BJ (cell line): Measurements from ENCODE around the gene BCAN. TPM values are rescaled to one million over a fixed set of nuclear protein-coding genes. Genes with fewer than 3 reads are reported as not detected.

Experiments used
- CTCF ChIA-PET: fragments of 350-600 bp; formaldehyde crosslinking; extraction: SDS; loops from one replicate; lab custom pipeline; 2021; ENCODE audit warnings: antibody characterized with exemption, inconsistent platforms; lab: Yijun Ruan, JAX
- POLR2A ChIA-PET: fragments of 300-600 bp; sonication (Branson Sonifier 250); formaldehyde crosslinking; extraction: SDS; loops from one replicate; lab custom pipeline; 2021; ENCODE audit warnings: antibody characterized with exemption; lab: Charles Lee
- DNase-seq: peaks from one replicate; pipeline ENCODE4 v3.0.0-alpha.2; 2011; ENCODE audit warnings: low read depth
- H3K27me3 ChIP-seq: 2 replicates; pipeline ENCODE4 v1.6.0; 2011; ENCODE audit warnings: low read length; ENCODE audit not compliant: control insufficient read depth, insufficient read depth
- H3K36me3 ChIP-seq: 2 replicates; pipeline ENCODE4 v1.5.1; 2011; ENCODE audit warnings: low read length; ENCODE audit not compliant: control insufficient read depth, insufficient read depth
- H3K4me3 ChIP-seq: 2 replicates; pipeline ENCODE4 v1.5.1; 2011; ENCODE audit warnings: low read depth, mild to moderate bottlenecking, control low read depth, low read length
- polyA plus RNA-seq: library from polyadenylated mRNA; depleted of rRNA; stranded (reverse); fragments of >200 nt; gene quantifications from 2 replicates; pipeline ENCODE4 v1.2.3, GENCODE V29; 2011
- TF ChIP-seq, protein P1 (sequence below): IDR thresholded peaks from 2 replicates; pipeline ENCODE4 v1.5.1; 2011; ENCODE audit warnings: low read depth, mild to moderate bottlenecking, control low read depth, inconsistent platforms, low read length, moderate library complexity; ENCODE audit not compliant: insufficient read depth

BCAN gene
- polyA plus RNA-seq, 1 experiment: 0.02 TPM

DNA sequence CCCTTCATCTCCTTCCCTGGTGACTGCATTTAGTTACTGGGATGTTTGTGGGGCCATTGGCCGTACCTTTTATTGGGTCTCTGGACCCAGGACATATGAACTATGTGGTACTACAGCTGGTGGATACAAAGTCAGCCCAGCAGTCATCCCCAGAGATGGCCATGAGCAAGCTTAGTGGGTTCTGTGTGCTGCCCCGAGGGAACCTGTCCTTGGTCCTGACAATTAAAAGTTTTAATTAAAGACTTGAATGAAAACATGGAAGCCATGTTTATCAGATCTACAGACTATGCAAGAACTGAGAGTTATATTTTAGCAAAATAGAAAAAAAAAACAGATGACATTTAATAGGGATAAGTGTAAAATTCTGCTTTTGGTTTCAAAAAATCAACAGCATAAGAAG is 38.1 kb downstream of the BCAN start:
- Histone ChIP-seq H3K27me3 (no peaks in the 10 kb centered on the region), H3K36me3 (no peaks in the 10 kb centered on the region), H3K4me3 (no peak overlapping the region)
- CTCF ChIA-PET: interaction anchor here (0.9 to 31.9 kb wide), 7 partner anchors 8 to 248 kb away, joined by 3 to 1556 read pairs (median 117); partner anchors contain the start of genes CRABP2, ISG20L2 and METTL25B
- POLR2A ChIA-PET: no interaction called here
- DNase-seq: no peak
- TF ChIP-seq, protein P1, sequence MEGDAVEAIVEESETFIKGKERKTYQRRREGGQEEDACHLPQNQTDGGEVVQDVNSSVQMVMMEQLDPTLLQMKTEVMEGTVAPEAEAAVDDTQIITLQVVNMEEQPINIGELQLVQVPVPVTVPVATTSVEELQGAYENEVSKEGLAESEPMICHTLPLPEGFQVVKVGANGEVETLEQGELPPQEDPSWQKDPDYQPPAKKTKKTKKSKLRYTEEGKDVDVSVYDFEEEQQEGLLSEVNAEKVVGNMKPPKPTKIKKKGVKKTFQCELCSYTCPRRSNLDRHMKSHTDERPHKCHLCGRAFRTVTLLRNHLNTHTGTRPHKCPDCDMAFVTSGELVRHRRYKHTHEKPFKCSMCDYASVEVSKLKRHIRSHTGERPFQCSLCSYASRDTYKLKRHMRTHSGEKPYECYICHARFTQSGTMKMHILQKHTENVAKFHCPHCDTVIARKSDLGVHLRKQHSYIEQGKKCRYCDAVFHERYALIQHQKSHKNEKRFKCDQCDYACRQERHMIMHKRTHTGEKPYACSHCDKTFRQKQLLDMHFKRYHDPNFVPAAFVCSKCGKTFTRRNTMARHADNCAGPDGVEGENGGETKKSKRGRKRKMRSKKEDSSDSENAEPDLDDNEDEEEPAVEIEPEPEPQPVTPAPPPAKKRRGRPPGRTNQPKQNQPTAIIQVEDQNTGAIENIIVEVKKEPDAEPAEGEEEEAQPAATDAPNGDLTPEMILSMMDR: no peak

DNA sequence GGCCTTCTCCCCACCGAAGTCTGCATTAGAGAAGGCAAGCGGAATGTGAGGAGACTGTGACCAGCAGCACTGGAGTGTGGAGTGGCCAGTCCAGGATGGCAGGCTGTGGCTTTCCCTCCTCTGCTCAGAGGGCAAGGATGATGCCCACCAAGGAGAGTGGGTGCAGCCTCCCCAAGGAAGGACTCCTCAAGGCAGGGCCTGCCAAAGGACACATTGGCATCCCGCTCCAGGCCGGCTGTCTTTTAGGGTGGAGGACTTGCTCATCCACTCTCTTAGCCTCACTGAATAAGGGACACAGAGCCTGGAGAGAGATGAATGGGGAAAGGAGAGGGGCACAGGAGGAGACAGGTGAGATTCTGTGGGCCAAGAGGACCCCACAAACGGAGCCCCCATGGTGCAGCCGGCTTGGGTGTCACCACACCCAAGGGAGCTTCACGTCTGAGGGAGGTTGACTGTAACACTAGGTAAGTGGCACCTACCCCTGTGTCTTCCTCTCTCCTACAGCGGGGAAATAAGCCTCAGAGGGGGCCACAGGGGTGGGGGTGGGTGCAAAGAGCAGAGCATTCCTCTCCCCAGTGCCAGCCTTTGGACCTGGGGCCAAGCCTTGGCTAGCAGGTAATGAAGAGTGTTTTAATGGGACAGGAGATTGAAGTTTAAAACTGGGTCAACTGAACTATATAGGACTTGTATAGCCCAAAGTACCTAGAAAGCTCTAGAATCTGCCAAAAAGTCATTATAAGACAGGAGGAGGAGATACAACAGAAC is 39.5 kb downstream of the BCAN start:
- H3K36me3 ChIP-seq: no peaks in the 10 kb centered on the region
- H3K4me3 ChIP-seq: no peak overlapping the region
- TF ChIP-seq, protein P1: no peak
- POLR2A ChIA-PET: interaction anchor here (0.6 kb wide), 1 partner anchor 27 kb away, joined by 3 read pairs; no protein-coding TSS in a partner anchor
- no peaks in the 10 kb centered on the region for H3K27me3 ChIP-seq
- DNase-seq: no peak
- CTCF ChIA-PET: interaction anchor here (1.1 to 31.9 kb wide), 5 partner anchors 7 to 55 kb away, joined by 3 to 1556 read pairs (median 155); partner anchors contain the start of genes CRABP2, ISG20L2 and METTL25B

DNA sequence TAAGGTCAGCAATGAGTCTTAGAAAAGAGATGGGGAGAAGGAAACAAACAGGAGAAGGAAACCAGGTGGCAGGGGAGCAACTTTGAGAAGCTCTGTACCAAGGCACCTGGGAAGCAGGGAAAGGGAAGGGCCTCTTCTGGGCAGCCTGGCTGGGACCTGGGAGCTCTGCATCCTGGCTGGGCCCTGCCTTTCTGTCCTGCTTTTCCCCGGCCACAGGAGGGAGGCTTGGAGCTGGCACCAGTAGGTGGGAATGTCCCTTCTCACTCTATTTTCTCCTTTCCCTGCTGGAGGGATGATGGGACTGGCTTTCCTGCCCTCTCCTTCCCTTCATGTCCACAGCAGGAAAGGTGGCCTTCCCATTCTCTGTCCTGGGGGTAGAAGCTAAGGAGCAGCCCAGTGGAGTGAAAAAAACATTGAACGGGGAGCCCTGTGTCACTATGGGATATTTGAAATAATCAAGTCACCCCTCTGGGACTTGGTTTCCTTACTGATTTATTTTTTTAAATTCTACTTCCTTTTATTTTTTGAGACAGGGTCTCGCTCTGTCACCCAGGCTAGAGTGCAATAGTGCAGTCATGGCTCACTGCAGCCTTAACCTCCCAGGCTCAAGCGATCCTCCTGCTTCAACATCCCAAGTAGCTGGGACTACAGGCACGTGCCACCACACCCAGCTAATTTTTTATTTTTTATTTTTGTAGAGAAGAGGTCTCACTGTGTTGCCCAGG is 40.4 kb downstream of the BCAN start:
- Histone ChIP-seq H3K4me3 (no peak overlapping the region), H3K36me3 (no peaks in the 10 kb centered on the region), H3K27me3 (no peaks in the 10 kb centered on the region)
- ChIA-PET POLR2A (interaction anchor here (0.6 kb wide), 1 partner anchor 26 kb away, joined by 3 read pairs; no protein-coding TSS in a partner anchor), CTCF (interaction anchor here (0.9 to 31.9 kb wide), 7 partner anchors 6 to 208 kb away, joined by 3 to 1556 read pairs (median 117); partner anchors contain the start of genes CRABP2, ISG20L2, METTL25B and NTRK1)
- TF ChIP-seq, protein P1: no peak
- no peak for DNase-seq

DNA sequence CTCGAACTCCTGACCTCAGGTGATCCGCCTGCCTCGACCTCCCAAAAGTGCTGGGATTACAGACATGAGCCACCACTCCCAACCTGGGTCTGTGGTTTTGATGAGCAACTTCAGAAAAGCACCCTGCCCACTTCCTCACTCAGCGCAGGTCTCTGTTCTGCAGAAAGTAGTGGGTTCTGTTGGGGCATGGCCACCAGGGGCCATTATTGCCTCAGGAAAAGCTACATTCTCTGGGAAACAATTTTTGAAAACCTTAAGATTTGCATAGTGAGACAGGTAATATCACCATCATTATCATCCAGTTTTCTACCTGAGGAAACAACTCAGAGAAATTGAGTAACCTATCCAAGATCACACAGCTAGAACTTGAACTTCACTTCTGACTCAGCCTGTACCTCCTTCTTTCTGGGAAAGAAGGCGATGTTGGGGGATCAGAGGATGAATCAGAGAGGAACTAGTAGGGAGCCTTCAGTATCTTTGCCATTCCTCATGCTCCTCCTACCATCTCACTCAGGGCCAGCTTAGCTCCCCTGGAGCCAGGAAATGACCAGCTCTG is 42.4 kb downstream of the BCAN start:
- Histone ChIP-seq H3K27me3 (no peaks in the 10 kb centered on the region), H3K4me3 (no peak overlapping the region), H3K36me3 (no peaks in the 10 kb centered on the region)
- TF ChIP-seq, protein P1: peak; percentile 23; the same call in 1 of the 2 replicates
- ChIA-PET CTCF (interaction anchor here (0.8 to 31.9 kb wide), 7 partner anchors 6 to 244 kb away, joined by 3 to 1556 read pairs (median 117); partner anchors contain the start of genes CRABP2, INSRR, ISG20L2 and METTL25B), POLR2A (no interaction called here)
- no peak for DNase-seq
